ENCODE data around the gene KIAA1549. TPM values are rescaled to one million over a fixed set of nuclear protein-coding genes. Genes with fewer than 3 reads are reported as not detected.

The KIAA1549 gene
- total RNA-seq, 2 experiments from 2014 or later = not detected

DNA sequence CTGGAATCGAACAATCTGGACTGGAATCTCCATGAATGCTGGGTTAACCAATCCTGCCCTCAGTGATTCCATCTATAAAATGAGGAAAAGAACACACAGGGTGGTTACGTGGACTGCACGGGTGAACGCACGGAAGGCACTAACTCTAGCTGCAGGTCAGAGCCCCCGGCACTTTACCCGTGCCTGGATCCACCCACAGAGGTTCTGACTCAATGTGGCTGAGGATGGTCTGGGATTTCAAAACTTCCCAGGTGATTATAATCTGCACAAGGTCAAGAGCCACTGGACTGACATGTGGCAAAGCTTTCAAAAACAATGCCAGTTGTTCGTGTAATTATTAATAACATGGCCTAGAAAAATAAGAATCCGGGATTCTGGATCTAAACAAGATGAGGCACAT, 29.2 kb downstream of the KIAA1549 start:
- Mint-ChIP-seq H3K27ac (no peak overlapping the region), H3K4me3 (no peak overlapping the region), H3K9me3 (no peaks in the 10 kb centered on the region), H3K4me1 (ENCODE audit: low read depth) (no peaks in the 10 kb centered on the region), H3K27me3 (peaks cover 5% of the 10 kb centered on the region), H3K36me3 (ENCODE audit: low read depth) (no peaks in the 10 kb centered on the region)
- H3K4me1 ChIP-seq (ENCODE audit: insufficient read depth, low read length) = no peaks in the 10 kb centered on the region
- intact Hi-C loops (cut with DNase I, micrococcal nuclease) = loop anchor here in 1 of 2 experiments (5.0 kb wide), 1 partner anchor 40 kb away; no protein-coding TSS in a partner anchor
- H3K9me3 ChIP-seq (ENCODE audit: control insufficient read depth in 1 of 2, insufficient read depth in 1 of 2, low read length in 2 of 2) = no peaks in the 10 kb centered on the region
- H3K4me3 ChIP-seq (ENCODE audit: low read length) = no peak overlapping the region
- DNase-seq = no peak
- no peaks in the 10 kb centered on the region for H3K27me3 ChIP-seq (ENCODE audit: control insufficient read depth in 1 of 2, insufficient read depth in 2 of 2, low read length in 2 of 2)
- TF ChIP-seq, protein P1, sequence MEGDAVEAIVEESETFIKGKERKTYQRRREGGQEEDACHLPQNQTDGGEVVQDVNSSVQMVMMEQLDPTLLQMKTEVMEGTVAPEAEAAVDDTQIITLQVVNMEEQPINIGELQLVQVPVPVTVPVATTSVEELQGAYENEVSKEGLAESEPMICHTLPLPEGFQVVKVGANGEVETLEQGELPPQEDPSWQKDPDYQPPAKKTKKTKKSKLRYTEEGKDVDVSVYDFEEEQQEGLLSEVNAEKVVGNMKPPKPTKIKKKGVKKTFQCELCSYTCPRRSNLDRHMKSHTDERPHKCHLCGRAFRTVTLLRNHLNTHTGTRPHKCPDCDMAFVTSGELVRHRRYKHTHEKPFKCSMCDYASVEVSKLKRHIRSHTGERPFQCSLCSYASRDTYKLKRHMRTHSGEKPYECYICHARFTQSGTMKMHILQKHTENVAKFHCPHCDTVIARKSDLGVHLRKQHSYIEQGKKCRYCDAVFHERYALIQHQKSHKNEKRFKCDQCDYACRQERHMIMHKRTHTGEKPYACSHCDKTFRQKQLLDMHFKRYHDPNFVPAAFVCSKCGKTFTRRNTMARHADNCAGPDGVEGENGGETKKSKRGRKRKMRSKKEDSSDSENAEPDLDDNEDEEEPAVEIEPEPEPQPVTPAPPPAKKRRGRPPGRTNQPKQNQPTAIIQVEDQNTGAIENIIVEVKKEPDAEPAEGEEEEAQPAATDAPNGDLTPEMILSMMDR (IDR thresholded peaks at IDR 0.05) = no peak
- ATAC-seq (ENCODE audit: poor library complexity) = no peak
- ChIA-PET POLR2A (no interaction called here), CTCF (interaction anchor here (0.6 kb wide), 1 partner anchor 811 kb away, joined by 3 read pairs; no protein-coding TSS in a partner anchor)
- no peak overlapping the region for H3K27ac ChIP-seq (ENCODE audit: low read depth in 1 of 2, low read length in 2 of 2)
- H3K36me3 ChIP-seq (ENCODE audit: insufficient read depth, low read length) = no peaks in the 10 kb centered on the region

DNA sequence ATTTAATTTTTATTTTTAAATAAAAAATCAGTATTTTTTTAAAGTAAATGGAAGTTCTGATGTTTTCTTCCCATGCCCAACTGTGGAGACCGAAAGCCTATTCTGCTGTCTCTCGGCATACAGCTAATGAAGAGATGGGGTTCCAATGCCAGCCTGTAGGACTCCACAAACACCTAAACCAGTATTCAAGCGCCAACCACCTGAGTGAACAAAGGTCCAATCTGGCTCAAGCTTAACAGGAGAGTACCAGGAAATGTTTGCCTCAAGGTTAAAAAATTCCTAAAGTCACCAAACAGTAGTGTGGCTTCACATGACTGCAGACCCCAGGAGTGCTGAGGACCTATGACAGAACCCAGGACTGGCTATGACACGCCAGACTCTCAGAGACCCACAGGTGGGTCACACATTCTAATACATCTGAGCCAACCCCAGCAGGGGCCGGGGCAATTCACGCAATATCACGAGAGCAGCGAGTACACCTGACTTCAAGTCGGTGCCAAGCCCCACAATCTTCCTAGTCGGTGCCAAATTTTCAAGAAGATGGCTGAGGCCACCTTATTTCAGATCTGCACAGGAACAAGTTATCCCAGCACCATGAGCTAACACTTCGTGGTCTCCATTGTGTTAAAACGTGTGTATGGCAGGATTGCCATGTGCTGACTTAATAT, 31.6 kb downstream of the KIAA1549 start:
- TF ChIP-seq, protein P1 (IDR thresholded peaks at IDR 0.05) = no peak
- Mint-ChIP-seq H3K4me3 (no peak overlapping the region), H3K9me3 (no peaks in the 10 kb centered on the region), H3K36me3 (ENCODE audit: low read depth) (no peaks in the 10 kb centered on the region), H3K27ac (no peak overlapping the region), H3K27me3 (peaks cover 5% of the 10 kb centered on the region), H3K4me1 (ENCODE audit: low read depth) (no peaks in the 10 kb centered on the region)
- ChIA-PET POLR2A (no interaction called here), CTCF (interaction anchor here (0.6 kb wide), 1 partner anchor 63 kb away, joined by 3 read pairs; no protein-coding TSS in a partner anchor)
- Histone ChIP-seq H3K27ac (ENCODE audit: low read depth in 1 of 2, low read length in 2 of 2) (no peak overlapping the region), H3K4me1 (ENCODE audit: insufficient read depth, low read length) (no peaks in the 10 kb centered on the region), H3K9me3 (ENCODE audit: control insufficient read depth in 1 of 2, insufficient read depth in 1 of 2, low read length in 2 of 2) (no peaks in the 10 kb centered on the region), H3K27me3 (ENCODE audit: control insufficient read depth in 1 of 2, insufficient read depth in 2 of 2, low read length in 2 of 2) (no peaks in the 10 kb centered on the region), H3K4me3 (ENCODE audit: low read length) (no peak overlapping the region), H3K36me3 (ENCODE audit: insufficient read depth, low read length) (no peaks in the 10 kb centered on the region)
- DNase-seq (no peak), ATAC-seq (ENCODE audit: poor library complexity) (no peak)
- intact Hi-C loops (cut with DNase I, micrococcal nuclease) = loop anchor here in 1 of 2 experiments (5.0 kb wide), 1 partner anchor 37 kb away; no protein-coding TSS in a partner anchor

DNA sequence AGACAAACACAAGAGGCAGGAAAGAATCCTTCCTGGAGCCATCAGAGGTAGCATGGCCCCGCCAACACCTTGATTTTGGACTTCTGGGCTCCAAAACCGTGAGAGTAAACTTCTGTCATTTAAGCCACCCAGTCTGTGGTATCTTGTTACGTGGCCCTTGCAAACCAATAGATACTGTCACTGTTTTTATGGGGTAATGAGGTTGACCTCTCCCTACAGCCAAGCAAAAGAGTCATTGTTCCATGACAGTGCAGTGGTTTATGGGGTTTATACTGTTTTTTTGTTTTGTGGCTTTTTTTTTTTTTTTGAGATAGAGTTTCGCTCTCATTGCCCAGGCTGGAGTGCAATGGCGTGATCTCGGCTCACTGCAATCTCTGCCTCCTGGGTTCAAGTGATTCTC, 32.8 kb downstream of the KIAA1549 start:
- no peak for ATAC-seq (ENCODE audit: poor library complexity)

More for the DNA sequence above, 32.8 kb downstream of the KIAA1549 start:
- Histone ChIP-seq H3K9me3 (ENCODE audit: control insufficient read depth in 1 of 2, insufficient read depth in 1 of 2, low read length in 2 of 2) (no peaks in the 10 kb centered on the region), H3K36me3 (ENCODE audit: insufficient read depth, low read length) (no peaks in the 10 kb centered on the region), H3K27me3 (ENCODE audit: control insufficient read depth in 1 of 2, insufficient read depth in 2 of 2, low read length in 2 of 2) (no peaks in the 10 kb centered on the region), H3K4me1 (ENCODE audit: insufficient read depth, low read length) (no peaks in the 10 kb centered on the region), H3K4me3 (ENCODE audit: low read length) (no peak overlapping the region), H3K27ac (ENCODE audit: low read depth in 1 of 2, low read length in 2 of 2) (no peak overlapping the region)
- TF ChIP-seq, protein P1 (IDR thresholded peaks at IDR 0.05) = no peak
- Mint-ChIP-seq H3K36me3 (ENCODE audit: low read depth) (no peaks in the 10 kb centered on the region), H3K27ac (no peak overlapping the region), H3K9me3 (no peaks in the 10 kb centered on the region), H3K4me3 (no peak overlapping the region), H3K27me3 (peaks cover 5% of the 10 kb centered on the region), H3K4me1 (ENCODE audit: low read depth) (no peaks in the 10 kb centered on the region)
- intact Hi-C loops (cut with DNase I, micrococcal nuclease) = no loop called here
- DNase-seq = no peak
- ChIA-PET CTCF (no interaction called here), POLR2A (no interaction called here)

Measured in CD4-positive, alpha-beta T cell (primary cell).